NCI-H2029 (cell line): ENCODE measurements around the gene MYMK.

Experiments used
- DNase-seq: peaks from one replicate; lab custom pipeline; 2025; lab: John Stamatoyannopoulos, UW

MYMK gene

GRCh38 chr9:133557581-133557980 lies 32.8 kb upstream of the MYMK start:
- DNase-seq = no peak

- no peak for DNase-seq
Observed at GRCh38 chr9:133556354-133556753, 31.6 kb upstream of the MYMK start.

- DNase-seq = no peak
Observed at GRCh38 chr9:133554729-133555128, 30.0 kb upstream of the MYMK start.

GRCh38 chr9:133553973-133554713 lies 29.4 kb upstream of the MYMK start:
- no peak for DNase-seq

- no peak for DNase-seq
Observed at GRCh38 chr9:133553123-133553522, 28.4 kb upstream of the MYMK start.

GRCh38 chr9:133552236-133552635 lies 27.5 kb upstream of the MYMK start:
- no peak for DNase-seq

GRCh38 chr9:133551446-133551845 lies 26.7 kb upstream of the MYMK start:
- DNase-seq = no peak

- DNase-seq = no peak
Observed at GRCh38 chr9:133547116-133547515, 22.4 kb upstream of the MYMK start.

- DNase-seq = no peak
Observed at GRCh38 chr9:133546287-133546680, 21.5 kb upstream of the MYMK start.

- no peak for DNase-seq
Observed at GRCh38 chr9:133545494-133546286, 20.9 kb upstream of the MYMK start.

- DNase-seq = no peak
Observed at GRCh38 chr9:133543772-133544467, 19.2 kb upstream of the MYMK start.

- DNase-seq = no peak
Observed at GRCh38 chr9:133542002-133542401, 17.2 kb upstream of the MYMK start.

- DNase-seq = no peak
Observed at GRCh38 chr9:133540698-133541025, 15.9 kb upstream of the MYMK start.

GRCh38 chr9:133539991-133540697 lies 15.4 kb upstream of the MYMK start:
- no peak for DNase-seq

- no peak for DNase-seq
Observed at GRCh38 chr9:133538851-133539833, 14.4 kb upstream of the MYMK start.

GRCh38 chr9:133538176-133538575 lies 13.4 kb upstream of the MYMK start:
- DNase-seq = no peak

- DNase-seq = no peak
Observed at GRCh38 chr9:133537257-133537656, 12.5 kb upstream of the MYMK start.

GRCh38 chr9:133536536-133536935 lies 11.8 kb upstream of the MYMK start:
- no peak for DNase-seq

- no peak for DNase-seq
Observed at GRCh38 chr9:133536080-133536479, 11.3 kb upstream of the MYMK start.

- no peak for DNase-seq
Observed at GRCh38 chr9:133535306-133535877, 10.6 kb upstream of the MYMK start.
